ENCODE data around the gene GALR3. TPM values are rescaled to one million over a fixed set of nuclear protein-coding genes. Genes with fewer than 3 reads are reported as not detected.

GALR3 gene
- total RNA-seq, 1 experiment from 2014 or later, result not detected

DNA sequence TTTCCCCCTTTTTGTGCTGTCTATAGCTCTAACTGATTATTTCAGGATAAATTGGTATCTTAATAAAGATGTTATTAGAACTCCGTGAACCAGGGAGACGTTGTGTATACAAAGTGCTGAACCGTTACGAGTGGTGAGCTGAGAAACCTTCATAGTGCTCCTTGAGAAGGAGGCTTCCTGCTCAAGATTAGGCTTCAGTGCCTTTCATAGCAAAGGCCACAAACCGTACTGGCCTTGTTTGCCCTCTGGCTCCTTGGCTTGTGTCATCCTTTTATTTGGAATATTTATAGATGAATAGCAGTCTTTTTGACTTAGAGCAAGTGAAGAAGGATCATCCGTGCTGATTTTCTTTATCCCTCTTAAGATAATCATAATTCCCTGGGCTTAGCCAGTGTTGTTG is 42.3 kb downstream of the GALR3 start:
- no peak for DNase-seq (ENCODE audit: low read depth)

DNA sequence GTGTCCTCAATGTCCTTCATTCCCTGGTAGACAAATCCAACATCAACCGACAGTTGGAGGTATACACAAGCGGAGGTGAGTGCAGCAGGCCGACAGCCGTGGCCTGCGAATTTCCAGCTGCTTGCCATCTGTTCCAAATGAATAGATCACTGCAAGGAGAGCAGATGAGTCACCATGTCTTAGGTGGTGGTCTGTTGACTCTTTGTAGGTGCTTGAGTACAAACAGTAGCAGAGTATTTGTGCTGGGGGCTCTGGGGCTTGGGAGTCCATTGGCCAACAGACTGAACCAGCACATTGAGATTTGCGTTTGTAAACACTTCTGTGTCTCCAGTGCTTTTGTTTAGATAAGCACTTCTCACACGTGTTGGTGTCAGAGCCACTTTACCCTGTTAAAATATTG is 47.1 kb downstream of the GALR3 start:
- no peak for DNase-seq (ENCODE audit: low read depth)

Other genes with a start within 250 kb of the GALR3 start
- not detected in 2 replicates for gene LGALS2, start 243.3 kb upstream of the GALR3 start, total RNA-seq (2014; rRNA removed; shearing (Covaris generic))
- 11.7 and 21.8 TPM in 2 replicates for gene GGA1, start 214.5 kb upstream of the GALR3 start, total RNA-seq (2014; rRNA removed; shearing (Covaris generic))
- gene SH3BP1, start 183.7 kb upstream of the GALR3 start, total RNA-seq (2014; rRNA removed; shearing (Covaris generic)), result 0.86 and 1.5 TPM in 2 replicates
- gene PDXP, start 164.7 kb upstream of the GALR3 start, total RNA-seq (2014; rRNA removed; shearing (Covaris generic)), result 29.8 and 32.6 TPM in 2 replicates
- 2,501 and 2,563 TPM in 2 replicates for gene LGALS1, start 147.7 kb upstream of the GALR3 start, total RNA-seq (2014; rRNA removed; shearing (Covaris generic))
- gene NOL12, start 137.0 kb upstream of the GALR3 start, total RNA-seq (2014; rRNA removed; shearing (Covaris generic)), result 20.6 and 25.9 TPM in 2 replicates
- gene TRIOBP, start 126.3 kb upstream of the GALR3 start, total RNA-seq (2014; rRNA removed; shearing (Covaris generic)), result 42.5 and 68.1 TPM in 2 replicates
- gene GCAT, start 15.4 kb upstream of the GALR3 start, total RNA-seq (2014; rRNA removed; shearing (Covaris generic)), result 18.3 and 26.4 TPM in 2 replicates
- 17.0 and 20.6 TPM in 2 replicates for gene ANKRD54, start 21.0 kb downstream of the GALR3 start, total RNA-seq (2014; rRNA removed; shearing (Covaris generic))
- 136 and 156 TPM in 2 replicates for gene EIF3L, start 26.0 kb downstream of the GALR3 start, total RNA-seq (2014; rRNA removed; shearing (Covaris generic))
- gene MICALL1, start 82.9 kb downstream of the GALR3 start, total RNA-seq (2014; rRNA removed; shearing (Covaris generic)), result 7.1 and 13.7 TPM in 2 replicates
- 0.05 and 0.22 TPM in 2 replicates for gene C22orf23, start 130.2 kb downstream of the GALR3 start, total RNA-seq (2014; rRNA removed; shearing (Covaris generic))
- gene POLR2F, start 130.3 kb downstream of the GALR3 start, total RNA-seq (2014; rRNA removed; shearing (Covaris generic)), result 77.2 and 91.6 TPM in 2 replicates
- gene SOX10, start 161.2 kb downstream of the GALR3 start, total RNA-seq (2014; rRNA removed; shearing (Covaris generic)), result not detected in 2 replicates
- gene PICK1, start 234.0 kb downstream of the GALR3 start, total RNA-seq (2014; rRNA removed; shearing (Covaris generic)), result 21.7 and 26.8 TPM in 2 replicates